ENCODE measurements around the gene MTMR10. TPM values are rescaled to one million over a fixed set of nuclear protein-coding genes. Genes with fewer than 3 reads are reported as not detected.

MTMR10 gene
- total and polyA plus RNA-seq, 2 of the 4 experiments (the other 2 are of a cell fraction) = 11.2 to 13.8 TPM

DNA sequence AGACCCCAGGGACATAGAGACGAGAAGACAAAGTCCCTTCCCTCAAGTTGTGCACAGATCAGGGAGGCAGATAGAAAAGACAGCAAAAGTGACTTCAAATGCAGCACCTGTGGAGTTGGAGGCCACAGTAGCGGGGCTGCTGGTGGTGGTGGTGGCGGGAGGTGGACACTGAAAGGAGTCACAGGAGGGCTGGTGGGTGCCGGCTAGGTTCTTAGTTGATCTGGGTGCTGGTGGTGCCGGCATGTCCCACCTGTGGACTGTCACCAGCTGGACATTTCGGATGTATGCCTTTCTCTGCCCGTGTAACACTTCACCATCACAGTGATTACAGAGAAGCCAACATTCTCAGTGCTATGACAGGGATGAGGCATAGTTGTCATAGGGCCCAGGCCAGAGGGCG lies 49.2 kb upstream of the MTMR10 start:
- WGBS, 2 experiments (ENCODE audit: extremely low coverage in 2 of 2, insufficient read length in 1 of 2) = 71% methylated on average over 2 of the region's 8 CpGs; no CpG with 5 or more reads in 1 of the 2 experiments
- Histone ChIP-seq H2BK120ac (ENCODE audit: low read depth, low read length) (no peak overlapping the region), H3K18ac (ENCODE audit: low read depth, low read length) (no peak overlapping the region), H4K20me1 (ENCODE audit: insufficient read depth, low read length) (no peaks in the 10 kb centered on the region), H4K5ac (ENCODE audit: low read depth, low read length) (no peak overlapping the region), H3K4me1 (ENCODE audit: control insufficient read depth, insufficient read depth, low read length) (peaks cover 2% of the 10 kb centered on the region; the same call in 1 of the 2 replicates), H2AK9ac (replicated peaks; ENCODE audit: low read depth, low read length, poor library complexity) (no peak overlapping the region), H2BK15ac (ENCODE audit: low read depth, low read length) (no peak overlapping the region), H3K79me1 (ENCODE audit: low read depth in 1 of 2, low read length in 2 of 2) (no peaks in the 10 kb centered on the region), H3K9me3 (ENCODE audit: control insufficient read depth, insufficient read depth, low read length) (0 out of 2 replicates have a peak, but pooled peaks cover 1% of the 10 kb centered on the region), H3K9me1 (ENCODE audit: insufficient read depth, low read length) (no peaks in the 10 kb centered on the region), H3K36me3 (ENCODE audit: control insufficient read depth, insufficient read depth, low read length) (no peaks in the 10 kb centered on the region), H3K14ac (replicated peaks; ENCODE audit: low read depth, low read length) (no peak overlapping the region), H3K23ac (ENCODE audit: low read depth, low read length) (no peak overlapping the region), H2AK5ac (ENCODE audit: low read depth, low read length) (no peak overlapping the region), H3K27me3 (ENCODE audit: control insufficient read depth, insufficient read depth, low read length) (no peaks in the 10 kb centered on the region), H3K4ac (ENCODE audit: low read depth, low read length) (no peak overlapping the region), H3K4me2 (ENCODE audit: low read depth, low read length) (no peak overlapping the region), H4K8ac (ENCODE audit: low read depth in 2 of 2, low read length in 2 of 2) (no peak overlapping the region), H2AFZ (replicated peaks; ENCODE audit: low read length, poor library complexity) (peak overlapping the region; percentile 33), H3K56ac (ENCODE audit: extremely low read depth, insufficient read depth, low read length) (no peak overlapping the region), H4K91ac (ENCODE audit: insufficient read depth, low read depth, low read length) (no peak overlapping the region), H2BK5ac (ENCODE audit: low read depth, low read length, poor library complexity, severe bottlenecking) (no peak overlapping the region), H3K27ac (ENCODE audit: insufficient read depth, low read length) (no peak overlapping the region), H3K4me3 (ENCODE audit: insufficient read depth, low read depth, low read length) (no peak overlapping the region), H3K9ac (ENCODE audit: low read depth, low read length) (no peak overlapping the region), H2BK20ac (ENCODE audit: low read depth, low read length) (no peak overlapping the region)
- intact Hi-C loops (cut with micrococcal nuclease) = no loop called here
- BruUV-seq (replicated peaks) = no TSS peak
- dilution Hi-C loops (cut with HindIII; ENCODE audit: low sequenced_read_pairs, unreplicated experiment) = no loop called here
- in situ Hi-C loops (cut with MboI; ENCODE audit: low sequenced_read_pairs) = no loop called here
- CTCF ChIA-PET = no interaction called here
- ATAC-seq (ENCODE audit: low read depth) = no peak
- POLR2A ChIA-PET (ENCODE audit: unreplicated experiment) = no interaction called here
- DNase-seq = no peak
- TF ChIP-seq MAFK (IDR thresholded peaks at IDR 0.05; ENCODE audit: low read depth, low read length) (no peak), NFE2L2 (IDR thresholded peaks at IDR 0.05; ENCODE audit: low read depth, low read length) (no peak), MXI1 (IDR thresholded peaks at IDR 0.05; ENCODE audit: borderline replicate concordance, low read depth, low read length) (no peak), CHD1 (IDR thresholded peaks at IDR 0.05; ENCODE audit: low read depth, low read length) (no peak), RAD21 (IDR thresholded peaks at IDR 0.05; ENCODE audit: low read length) (no peak)
